ENCODE results near the gene PRKCI.
A peak's percentile ranks its signal among the peaks of the same experiment; 100 is the strongest.
"Not testable (repeated sequence)": the region's sequence is repeated elsewhere in the genome, so short reads cannot be mapped to it uniquely, and the experiment has no call there.

PRKCI gene

GRCh38 chr3:170296703-170297102 lies 74.5 kb downstream of the PRKCI start:
- no peak for DNase-seq

GRCh38 chr3:170301405-170301804 lies 79.2 kb downstream of the PRKCI start:
- peak; percentile 22 for DNase-seq

- no peak for DNase-seq
Observed at GRCh38 chr3:170302008-170302407, 79.8 kb downstream of the PRKCI start.

GRCh38 chr3:170306015-170306414 lies 83.8 kb downstream of the PRKCI start:
- DNase-seq, result no peak

- peak; percentile 13 for DNase-seq
Observed at GRCh38 chr3:170307671-170308405, 85.6 kb downstream of the PRKCI start.

GRCh38 chr3:170309046-170309445 lies 86.8 kb downstream of the PRKCI start:
- DNase-seq, result peak; percentile 82

- no peak for DNase-seq
Observed at GRCh38 chr3:170317954-170318353, 95.7 kb downstream of the PRKCI start.

GRCh38 chr3:170320461-170321121 lies 98.4 kb downstream of the PRKCI start:
- DNase-seq, result no peak

- peak; percentile 12 for DNase-seq
Observed at GRCh38 chr3:170321321-170322034, 99.3 kb downstream of the PRKCI start.

GRCh38 chr3:170322566-170323269 lies 100.5 kb downstream of the PRKCI start:
- peak; percentile 11 for DNase-seq

- DNase-seq, result peak; percentile 56
Observed at GRCh38 chr3:170323331-170323730, 101.1 kb downstream of the PRKCI start.

- DNase-seq, result no peak
Observed at GRCh38 chr3:170324962-170325361, 102.7 kb downstream of the PRKCI start.

GRCh38 chr3:170327040-170327808 lies 105.0 kb downstream of the PRKCI start:
- no peak for DNase-seq

- not testable (repeated sequence) for DNase-seq
Observed at GRCh38 chr3:170327868-170328548, 105.8 kb downstream of the PRKCI start.

GRCh38 chr3:170330366-170330765 lies 108.1 kb downstream of the PRKCI start:
- DNase-seq, result peak; percentile 12

GRCh38 chr3:170331143-170331542 lies 108.9 kb downstream of the PRKCI start:
- DNase-seq, result no peak

- no peak for DNase-seq
Observed at GRCh38 chr3:170337420-170337819, 115.2 kb downstream of the PRKCI start.

GRCh38 chr3:170338690-170339340 lies 116.6 kb downstream of the PRKCI start:
- no peak for DNase-seq

- not testable (repeated sequence) for DNase-seq
Observed at GRCh38 chr3:170342273-170342672, 120.0 kb downstream of the PRKCI start.

- DNase-seq, result not testable (repeated sequence)
Observed at GRCh38 chr3:170343859-170344258, 121.6 kb downstream of the PRKCI start.

- DNase-seq, result peak; percentile 41
Observed at GRCh38 chr3:170344971-170345370, 122.7 kb downstream of the PRKCI start.

Data from fibroblast of skin of scalp (primary cell).